IMR-90 (cell line): ENCODE measurements around the gene CST5. TPM values are rescaled to one million over a fixed set of nuclear protein-coding genes. Genes with fewer than 3 reads are reported as not detected.
A peak's percentile ranks its signal among the peaks of the same experiment; 100 is the strongest.

Experiments
- ATAC-seq: fragments of 200-7000 bp; cut with Tn5 transposase; 2 replicates; pipeline ENCODE4 v1.9.1; 2020; ENCODE audit warnings: low read depth, mild to moderate bottlenecking, moderate library complexity
- BruUV-seq: library from RNA; stranded (reverse); fragments of 400-500 nt; replicated peaks from 2 replicates; lab custom pipeline; 2021; lab: Mats Ljungman, UMichigan
- CTCF ChIA-PET: fragments of 300-600 bp; formaldehyde crosslinking; extraction: SDS; loops from one replicate; lab custom pipeline; 2021; ENCODE audit warnings: antibody characterized with exemption; lab: Yijun Ruan, JAX
- POLR2A ChIA-PET: fragments of 300-600 bp; sonication (Branson Sonifier 250); formaldehyde crosslinking; loops from one replicate; lab custom pipeline; 2022; ENCODE audit warnings: antibody characterized with exemption; ENCODE audit not compliant: unreplicated experiment; lab: Charles Lee
- DNase-seq: peaks from one replicate; pipeline ENCODE4 v3.0.0; 2013
- H2AFZ ChIP-seq: replicated peaks from 2 replicates; pipeline ENCODE3; 2013; ENCODE audit warnings: low read length, mild to moderate bottlenecking; ENCODE audit not compliant: poor library complexity
- H2AK5ac ChIP-seq: 2 replicates; pipeline ENCODE4 v1.6.1; 2013; ENCODE audit warnings: low read depth, low read length, inconsistent platforms
- H2AK9ac ChIP-seq: replicated peaks from 2 replicates; pipeline ENCODE3; 2013; ENCODE audit warnings: mild to moderate bottlenecking, low read depth, low read length, moderate library complexity; ENCODE audit not compliant: poor library complexity
- H2BK120ac ChIP-seq: 2 replicates; pipeline ENCODE4 v1.6.1; 2013; ENCODE audit warnings: low read depth, low read length, inconsistent platforms
- H2BK15ac ChIP-seq: 3 replicates; pipeline ENCODE4 v1.6.1; 2013; ENCODE audit warnings: low read depth, low read length, inconsistent platforms
- H2BK20ac ChIP-seq: 2 replicates; pipeline ENCODE4 v1.6.1; 2013; ENCODE audit warnings: low read depth, mild to moderate bottlenecking, inconsistent platforms, low read length, moderate library complexity
- H2BK5ac ChIP-seq: 2 replicates; pipeline ENCODE4 v1.6.1; 2013; ENCODE audit warnings: mild to moderate bottlenecking, low read depth, low read length, inconsistent platforms; ENCODE audit not compliant: poor library complexity, severe bottlenecking
- H3K14ac ChIP-seq: replicated peaks from 2 replicates; pipeline ENCODE4 v1.6.1; 2013; ENCODE audit warnings: low read depth, low read length, inconsistent platforms
- H3K18ac ChIP-seq: 2 replicates; pipeline ENCODE4 v1.6.1; 2013; ENCODE audit warnings: low read depth, low read length, control low read depth
- H3K23ac ChIP-seq: 2 replicates; pipeline ENCODE4 v1.6.1; 2013; ENCODE audit warnings: low read depth, low read length, inconsistent platforms
- H3K27ac ChIP-seq: 2 replicates; pipeline ENCODE4 v1.5.1; 2013; ENCODE audit warnings: mild to moderate bottlenecking, control low read depth, low read length; ENCODE audit not compliant: insufficient read depth
- H3K27me3 ChIP-seq: 2 replicates; pipeline ENCODE4 v1.6.1; 2013; ENCODE audit warnings: low read length; ENCODE audit not compliant: control insufficient read depth, insufficient read depth
- H3K36me3 ChIP-seq: 2 replicates; pipeline ENCODE4 v1.6.1; 2013; ENCODE audit warnings: low read length, mixed read lengths; ENCODE audit not compliant: control insufficient read depth, insufficient read depth
- H3K4ac ChIP-seq: 2 replicates; pipeline ENCODE4 v1.6.1; 2013; ENCODE audit warnings: low read depth, low read length, inconsistent platforms
- H3K4me1 ChIP-seq: 2 replicates; pipeline ENCODE4 v1.6.1; 2013; ENCODE audit warnings: low read length, mixed read lengths; ENCODE audit not compliant: control insufficient read depth, insufficient read depth
- H3K4me2 ChIP-seq: 2 replicates; pipeline ENCODE4 v1.6.1; 2013; ENCODE audit warnings: low read depth, mild to moderate bottlenecking, control low read depth, low read length, moderate library complexity
- H3K4me3 ChIP-seq: 2 replicates; pipeline ENCODE4 v1.5.1; 2013; ENCODE audit warnings: low read depth, mild to moderate bottlenecking, control low read depth, low read length, moderate library complexity; ENCODE audit not compliant: insufficient read depth
- H3K56ac ChIP-seq: 2 replicates; pipeline ENCODE4 v1.6.1; 2013; ENCODE audit warnings: low read length, inconsistent platforms; ENCODE audit not compliant: insufficient read depth; ENCODE audit errors: extremely low read depth
- H3K79me1 ChIP-seq, 2 experiments: 2 replicates each; pipeline ENCODE4 v1.6.1; 2013; ENCODE audit warnings: low read length in 2 of 2, inconsistent platforms in 1 of 2, low read depth in 1 of 2
- H3K9ac ChIP-seq: 2 replicates; pipeline ENCODE4 v1.6.1; 2013; ENCODE audit warnings: low read depth, low read length, control low read depth
- H3K9me1 ChIP-seq: 2 replicates; pipeline ENCODE4 v1.6.1; 2013; ENCODE audit warnings: low read length, inconsistent platforms; ENCODE audit not compliant: insufficient read depth
- H3K9me3 ChIP-seq: 2 replicates; pipeline ENCODE4 v1.6.1; 2013; ENCODE audit warnings: low read length; ENCODE audit not compliant: control insufficient read depth, insufficient read depth
- H4K20me1 ChIP-seq: 2 replicates; pipeline ENCODE4 v1.6.1; 2013; ENCODE audit warnings: low read length, inconsistent platforms; ENCODE audit not compliant: insufficient read depth
- H4K5ac ChIP-seq: 2 replicates; pipeline ENCODE4 v1.6.1; 2013; ENCODE audit warnings: mild to moderate bottlenecking, low read depth, low read length, control low read depth
- H4K8ac ChIP-seq, 2 experiments: 2 replicates each; pipeline ENCODE4 v1.6.1; 2013; ENCODE audit warnings: low read depth in 2 of 2, low read length in 2 of 2, control low read depth in 1 of 2, inconsistent platforms in 1 of 2
- H4K91ac ChIP-seq: 2 replicates; pipeline ENCODE4 v1.6.1; 2013; ENCODE audit warnings: low read depth, low read length, inconsistent platforms; ENCODE audit not compliant: insufficient read depth
- MAZ ChIP-seq: IDR thresholded peaks from 2 replicates; pipeline ENCODE4 v1.6.1; 2012; ENCODE audit warnings: low read depth, mild to moderate bottlenecking, low read length, improper control_type of control experiment, moderate library complexity, borderline replicate concordance
- NFE2L2 ChIP-seq: fragments of 150-350 bp; IDR thresholded peaks from 2 replicates; pipeline ENCODE4 v1.6.1; 2016; ENCODE audit warnings: low read depth, mild to moderate bottlenecking, low read length
- POLR2A ChIP-seq: IDR thresholded peaks from 2 replicates; pipeline ENCODE4 v1.6.1; 2012; ENCODE audit warnings: mild to moderate bottlenecking, low read depth, low read length
- RCOR1 ChIP-seq: IDR thresholded peaks from 2 replicates; pipeline ENCODE4 v1.6.1; 2012; ENCODE audit warnings: mild to moderate bottlenecking, low read length, improper control_type of control experiment; ENCODE audit not compliant: insufficient replicate concordance
- RFX5 ChIP-seq: IDR thresholded peaks from 2 replicates; pipeline ENCODE4 v1.8.0; 2012; ENCODE audit warnings: low read depth, mild to moderate bottlenecking, low read length, moderate library complexity
- WGBS, 2 experiments: methylation state at CpG; one replicate each; pipeline versions ENCODE4 v1.1.5 to v1.1.7; 2013; ENCODE audit warnings: missing lambda C conversion rate in 2 of 2; ENCODE audit not compliant: insufficient read length in 1 of 2; ENCODE audit errors: extremely low coverage in 2 of 2; 5-methylcytosine and 5-hydroxymethylcytosine counted together
- dilution Hi-C: fragments of 300-500 bp; cut with HindIII; formaldehyde crosslinking; loops from one replicate; pipeline ENCODE4 v1.14.3; 2018; ENCODE audit warnings: low sequenced_read_pairs; ENCODE audit not compliant: unreplicated experiment
- in situ Hi-C: fragments of 300-500 bp; cut with MboI; formaldehyde crosslinking; loops from 3 replicates; pipeline ENCODE4 v1.14.3; 2019; ENCODE audit warnings: low sequenced_read_pairs, inconsistent platforms, mixed read lengths
- intact Hi-C: fragments of 100-400 bp; cut with micrococcal nuclease; formaldehyde crosslinking; loops from 2 replicates; pipeline ENCODE4 v1.10.0; 2022
- polyA plus RNA-seq, 3 experiments: library from polyadenylated mRNA; depleted of rRNA; stranded (reverse); fragments of >200 nt; gene quantifications; 2 replicates each; pipeline ENCODE4 v1.2.3, GENCODE V29; 2012; ENCODE audit warnings: low replicate concordance in 1 of 3
- total RNA-seq: library from RNA; depleted of rRNA; stranded (reverse); fragments of >200 nt; gene quantifications from 2 replicates; pipeline ENCODE4 v1.2.3, GENCODE V29; 2012; rRNA removed
- TF ChIP-seq, protein P1 (sequence below): fragments of 150-350 bp; IDR thresholded peaks from 2 replicates; pipeline ENCODE4 v1.6.1; 2017; ENCODE audit warnings: mild to moderate bottlenecking, antibody characterized with exemption, low read length, low read depth

Gene CST5
- total and polyA plus RNA-seq, 2 of the 4 experiments (the other 2 are of a cell fraction), result not detected

GRCh38 chr20:23826541-23827021 is 53.0 kb downstream of the CST5 start, which contains the start of gene CST2:
TSS of gene CST2 (minus strand) at chr20:23826729. CDS start at chr20:23826660, 69 bp downstream.
- no peak for ATAC-seq

More at GRCh38 chr20:23826541-23827021, 53.0 kb downstream of the CST5 start, which contains the start of gene CST2:
- Histone ChIP-seq H2AFZ (peak within 1 kb of the TSS; percentile 7), H3K27ac (no peak within 1 kb of the TSS), H2AK9ac (no peak within 1 kb of the TSS), H3K18ac (no peak within 1 kb of the TSS), H2BK15ac (no peak within 1 kb of the TSS), H3K14ac (no peak within 1 kb of the TSS), H3K56ac (no peak within 1 kb of the TSS), H2BK120ac (no peak within 1 kb of the TSS), H4K20me1 (no peaks in the 10 kb centered on the region), H3K4me1 (peaks cover 3% of the 10 kb centered on the region; the same call in 1 of the 2 replicates), H3K23ac (no peak within 1 kb of the TSS), H3K79me1 (no peaks in the 10 kb centered on the region), H3K9me3 (no peaks in the 10 kb centered on the region), H4K91ac (no peak within 1 kb of the TSS), H2BK5ac (no peak within 1 kb of the TSS), H4K8ac (no peak within 1 kb of the TSS), H3K4me3 (no peak within 1 kb of the TSS), H3K4ac (no peak within 1 kb of the TSS), H2BK20ac (no peak within 1 kb of the TSS), H3K4me2 (no peak within 1 kb of the TSS), H3K9me1 (no peaks in the 10 kb centered on the region), H3K9ac (no peak within 1 kb of the TSS), H3K27me3 (no peaks in the 10 kb centered on the region; the same call in 1 of the 2 replicates), H3K36me3 (no peaks in the 10 kb centered on the region), H4K5ac (no peak within 1 kb of the TSS), H2AK5ac (no peak within 1 kb of the TSS)
- dilution Hi-C loops, result no loop called here
- WGBS, 2 experiments, result 13% methylated on average over 1 of the region's 4 CpGs; no CpG with 5 or more reads in 1 of the 2 experiments
- intact Hi-C loops, result no loop called here
- DNase-seq, result no peak
- CTCF ChIA-PET, result no interaction called here
- BruUV-seq, result no TSS peak
- in situ Hi-C loops, result no loop called here
- POLR2A ChIA-PET, result no interaction called here
- no peak for TF ChIP-seq NFE2L2
- no peak for TF ChIP-seq RCOR1
- TF ChIP-seq, protein P1, sequence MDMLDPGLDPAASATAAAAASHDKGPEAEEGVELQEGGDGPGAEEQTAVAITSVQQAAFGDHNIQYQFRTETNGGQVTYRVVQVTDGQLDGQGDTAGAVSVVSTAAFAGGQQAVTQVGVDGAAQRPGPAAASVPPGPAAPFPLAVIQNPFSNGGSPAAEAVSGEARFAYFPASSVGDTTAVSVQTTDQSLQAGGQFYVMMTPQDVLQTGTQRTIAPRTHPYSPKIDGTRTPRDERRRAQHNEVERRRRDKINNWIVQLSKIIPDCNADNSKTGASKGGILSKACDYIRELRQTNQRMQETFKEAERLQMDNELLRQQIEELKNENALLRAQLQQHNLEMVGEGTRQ, result no peak
- TF ChIP-seq RFX5, result no peak
- no peak for TF ChIP-seq POLR2A
- TF ChIP-seq MAZ, result no peak

Other genes starting within 250 kb of the CST5 start
- gene CST3, start 241.8 kb downstream of the CST5 start, total RNA-seq, result 26.0 and 30.8 TPM in 2 replicates
- gene CST3, start 241.8 kb downstream of the CST5 start, polyA plus RNA-seq (2012; rRNA removed), result 471 and 531 TPM in 2 replicates
- not detected in 2 replicates for gene CST4, start 190.7 kb downstream of the CST5 start, total RNA-seq
- not detected in 2 replicates for gene CST4, start 190.7 kb downstream of the CST5 start, polyA plus RNA-seq (2012; rRNA removed)
- gene CST1, start 128.8 kb downstream of the CST5 start, total RNA-seq, result not detected in 2 replicates
- gene CST1, start 128.8 kb downstream of the CST5 start, polyA plus RNA-seq (2012; rRNA removed), result not detected in 2 replicates
- not detected in 2 replicates for gene CST2, start 53.0 kb downstream of the CST5 start, total RNA-seq
- gene CST2, start 53.0 kb downstream of the CST5 start, polyA plus RNA-seq (2012; rRNA removed), result not detected in 2 replicates
- gene GGTLC1, start 109.0 kb upstream of the CST5 start, total RNA-seq, result not detected in 2 replicates
- gene GGTLC1, start 109.0 kb upstream of the CST5 start, polyA plus RNA-seq (2012; rRNA removed), result not detected in 2 replicates